Muscle of back (tissue), 11 donors: ENCODE measurements around the gene C2CD2. TPM values are rescaled to one million over a fixed set of nuclear protein-coding genes. Genes with fewer than 3 reads are reported as not detected.

Experiments
- DNase-seq, 3 donors: peaks; one replicate each; pipeline versions ENCODE4 v3.0.0 to v3.0.0-alpha.2; 2013
- polyA plus RNA-seq, 10 donors: library from polyadenylated mRNA; unstranded; fragments of 120-200 nt; gene quantifications; one replicate each; pipeline ENCODE4 v1.2.1, GENCODE V29; 2013; ENCODE audit not compliant: insufficient read length in 10 of 10

Gene C2CD2
- polyA plus RNA-seq, 10 donors, result 6.5 to 13.1 (median 10.9) TPM

DNA sequence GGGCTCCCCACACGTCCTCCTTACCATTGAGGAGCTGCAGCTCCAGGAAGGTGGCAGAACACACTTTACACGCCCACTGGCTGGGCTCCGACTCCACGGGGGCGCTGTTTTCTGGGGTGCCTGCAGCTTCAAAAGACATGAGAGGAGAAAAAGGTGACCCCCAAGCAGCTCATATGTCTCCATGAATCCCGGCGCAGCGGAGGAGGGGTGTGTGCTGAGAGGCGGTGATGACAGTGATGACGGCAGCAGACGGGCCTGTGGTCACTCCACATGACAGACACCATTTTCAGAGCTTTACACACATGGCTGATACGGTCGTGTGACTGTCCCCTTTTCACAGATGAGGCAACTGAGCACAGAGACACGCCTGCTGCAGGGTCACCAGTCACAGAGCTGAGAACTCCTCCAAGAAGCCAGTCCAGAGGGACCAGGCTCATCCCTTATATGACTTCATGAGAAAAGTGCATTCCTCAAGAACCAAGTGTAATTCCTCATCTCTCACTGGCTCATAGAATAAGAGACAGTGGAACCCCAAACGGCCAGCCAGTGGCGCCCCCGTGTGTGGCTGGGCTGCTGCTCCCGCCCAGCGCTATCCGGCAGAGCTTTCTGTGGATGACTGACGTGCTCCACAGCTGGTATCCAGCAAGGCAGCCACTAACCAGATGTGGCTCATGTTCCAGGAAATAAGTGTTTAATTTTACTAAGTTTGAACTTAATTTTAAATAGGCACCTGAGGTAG lies 106.6 kb downstream of the C2CD2 start:
- DNase-seq, result peak in 2 of 3 donors; percentile 19 to 30

DNA sequence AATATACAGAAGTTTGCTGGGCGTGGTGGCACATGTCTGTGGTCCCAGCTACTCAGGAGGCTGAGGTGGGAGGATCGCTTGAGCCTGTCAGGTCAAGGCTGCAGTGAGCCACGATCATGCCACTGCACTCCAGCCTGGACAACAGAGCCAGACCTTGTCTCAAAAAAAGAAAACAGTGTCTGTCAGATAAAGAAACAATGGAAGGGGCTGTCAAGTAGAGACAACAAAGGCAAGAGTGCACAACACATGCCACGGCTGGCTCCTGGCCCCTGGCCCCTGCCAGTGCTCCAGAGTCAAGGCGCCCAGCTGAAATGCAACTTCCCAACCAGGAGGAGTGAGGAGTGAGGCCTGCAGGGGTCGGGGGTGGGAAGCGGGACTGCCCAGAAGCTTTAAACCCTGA lies 107.3 kb downstream of the C2CD2 start:
- no peak for DNase-seq

DNA sequence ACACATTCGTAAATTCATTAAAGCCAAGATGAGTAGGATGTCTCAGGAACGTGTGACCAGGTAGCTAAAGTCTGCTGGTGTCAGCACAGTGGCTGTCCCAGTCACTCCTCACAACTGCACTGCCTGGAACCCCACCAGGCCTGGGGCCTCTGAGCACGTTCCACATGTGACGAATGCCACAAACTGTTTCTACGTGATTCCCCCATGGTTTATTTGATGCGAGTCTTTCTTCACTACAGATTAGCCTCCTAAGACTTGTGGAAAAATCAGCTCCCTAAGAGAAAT lies 107.8 kb downstream of the C2CD2 start:
- no peak for DNase-seq

DNA sequence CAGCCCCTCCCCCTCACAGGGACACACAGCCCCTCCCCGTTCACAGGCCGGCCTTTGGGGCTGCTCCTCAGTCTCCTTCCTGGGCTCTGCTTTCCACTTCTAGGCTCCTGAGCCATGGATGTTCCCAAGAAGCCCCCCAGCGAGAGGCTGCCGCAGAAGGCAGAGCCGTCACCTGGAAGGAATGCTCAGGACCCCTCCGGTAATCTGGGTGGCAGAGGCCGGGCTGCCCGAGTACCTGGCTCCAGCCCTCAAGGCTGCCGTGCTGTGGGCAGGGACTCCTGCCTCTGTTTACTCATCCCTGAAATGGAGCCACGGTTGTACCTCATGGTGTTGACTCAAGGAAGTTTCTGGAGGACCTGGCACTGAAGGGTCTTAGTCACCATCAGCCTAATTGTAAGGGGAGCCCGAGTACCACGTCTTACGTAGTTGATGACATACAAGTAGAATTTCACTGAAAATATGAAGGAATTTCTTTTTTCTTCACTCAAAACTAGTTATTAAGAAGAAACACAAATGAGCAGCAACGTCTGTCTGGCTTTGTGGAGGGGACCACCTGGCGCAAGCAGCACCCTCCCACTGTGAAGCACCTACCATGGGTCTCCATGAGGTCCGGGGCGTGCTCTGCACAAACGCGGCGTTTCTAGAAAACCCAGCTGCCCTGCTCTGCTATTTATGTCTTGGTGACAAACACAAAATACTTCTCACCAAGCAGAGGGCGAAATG lies 108.3 kb downstream of the C2CD2 start:
- DNase-seq, result no peak

DNA sequence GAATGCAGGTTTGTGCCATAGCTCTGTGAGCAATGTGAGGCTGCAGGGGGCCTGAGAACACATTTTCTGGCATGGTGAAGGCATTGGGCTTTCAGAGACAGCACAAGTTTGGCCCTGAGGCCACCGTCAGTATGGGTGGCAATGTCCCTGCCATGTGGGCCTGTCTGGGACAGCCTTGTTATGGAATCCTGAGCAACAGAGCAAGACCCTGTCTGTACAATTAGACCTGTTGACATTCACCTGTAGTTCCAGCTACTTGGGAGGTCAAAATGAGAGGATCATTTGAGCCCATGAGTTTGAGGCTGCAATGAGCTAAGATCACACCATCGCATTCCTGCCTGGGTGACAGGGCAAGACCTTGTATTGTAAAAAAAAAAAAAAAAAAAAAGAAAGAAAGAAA lies 110.2 kb downstream of the C2CD2 start:
- DNase-seq, result no peak

DNA sequence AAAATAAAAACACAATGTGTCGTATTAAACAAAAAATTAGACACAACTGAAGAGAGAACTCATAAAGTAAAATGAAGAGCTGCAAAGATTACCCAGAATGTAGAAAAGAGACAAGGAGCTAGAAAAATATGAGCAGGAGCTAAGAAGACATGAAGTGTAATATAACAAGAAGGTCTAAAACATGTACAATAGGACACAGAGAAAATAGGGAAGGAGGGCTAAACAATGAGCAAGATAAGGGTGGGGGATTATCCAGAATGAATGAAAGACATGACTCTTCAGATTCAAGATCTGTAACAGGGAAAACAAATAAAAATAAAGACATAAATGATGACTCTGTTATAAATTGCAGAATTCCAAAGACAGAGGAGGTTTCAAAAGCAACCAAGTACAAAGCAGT lies 112.9 kb downstream of the C2CD2 start:
- no peak for DNase-seq

DNA sequence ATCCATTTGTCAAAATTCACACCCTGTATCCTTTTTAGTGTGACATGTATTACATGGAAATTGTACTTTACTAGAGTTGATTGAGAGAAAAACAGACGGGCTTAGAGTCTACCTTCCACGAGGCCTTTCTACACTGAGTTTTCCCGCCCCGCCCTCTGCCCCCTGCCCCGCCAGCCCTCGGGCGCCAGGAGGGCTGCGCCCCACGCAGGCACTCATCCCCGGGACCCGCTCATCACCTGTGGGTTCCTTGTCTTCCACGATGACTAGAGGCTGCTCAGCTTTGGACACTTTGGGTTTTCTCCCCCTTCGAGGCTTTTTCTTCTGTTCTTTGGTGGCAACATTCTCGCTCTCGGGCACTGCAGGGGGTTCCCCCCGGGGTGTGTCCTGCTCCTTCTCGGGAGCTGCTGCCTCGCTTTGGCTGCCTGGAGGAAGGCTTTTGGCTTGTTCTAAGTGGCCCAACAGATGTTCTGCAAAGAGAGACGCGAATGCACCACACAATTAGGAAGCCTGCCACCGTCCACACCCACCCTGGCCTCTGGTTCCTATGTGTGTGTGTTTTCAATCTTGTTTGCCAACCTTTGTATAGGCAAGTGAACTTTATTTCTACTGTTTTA lies 114.3 kb downstream of the C2CD2 start:
- no peak for DNase-seq

DNA sequence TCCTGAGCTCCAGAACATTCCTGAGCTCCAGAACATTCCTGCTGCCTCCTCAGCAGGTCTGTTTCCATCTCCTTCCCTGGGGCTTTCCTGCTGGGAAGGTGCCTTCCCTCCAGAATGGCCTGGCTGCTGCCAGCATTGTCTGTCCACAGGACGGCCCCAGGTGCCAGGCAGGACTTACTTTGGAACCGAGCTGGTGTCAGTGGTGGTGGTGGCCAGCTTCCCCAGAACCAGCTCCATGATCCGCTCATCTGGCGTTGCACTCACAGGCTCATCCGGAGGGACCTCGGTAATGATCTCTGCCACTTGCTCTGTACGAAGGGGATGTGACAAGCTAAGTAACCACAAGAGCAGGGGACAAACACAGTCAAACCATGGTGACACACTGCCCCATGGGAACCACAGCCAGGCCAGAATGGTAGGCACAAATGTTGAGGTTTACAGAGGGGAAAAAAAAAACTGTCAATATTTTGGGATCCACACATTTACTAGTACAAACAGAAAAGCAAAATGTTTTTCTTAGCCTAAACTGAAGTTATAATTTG lies 116.0 kb downstream of the C2CD2 start:
- DNase-seq, result no peak

DNA sequence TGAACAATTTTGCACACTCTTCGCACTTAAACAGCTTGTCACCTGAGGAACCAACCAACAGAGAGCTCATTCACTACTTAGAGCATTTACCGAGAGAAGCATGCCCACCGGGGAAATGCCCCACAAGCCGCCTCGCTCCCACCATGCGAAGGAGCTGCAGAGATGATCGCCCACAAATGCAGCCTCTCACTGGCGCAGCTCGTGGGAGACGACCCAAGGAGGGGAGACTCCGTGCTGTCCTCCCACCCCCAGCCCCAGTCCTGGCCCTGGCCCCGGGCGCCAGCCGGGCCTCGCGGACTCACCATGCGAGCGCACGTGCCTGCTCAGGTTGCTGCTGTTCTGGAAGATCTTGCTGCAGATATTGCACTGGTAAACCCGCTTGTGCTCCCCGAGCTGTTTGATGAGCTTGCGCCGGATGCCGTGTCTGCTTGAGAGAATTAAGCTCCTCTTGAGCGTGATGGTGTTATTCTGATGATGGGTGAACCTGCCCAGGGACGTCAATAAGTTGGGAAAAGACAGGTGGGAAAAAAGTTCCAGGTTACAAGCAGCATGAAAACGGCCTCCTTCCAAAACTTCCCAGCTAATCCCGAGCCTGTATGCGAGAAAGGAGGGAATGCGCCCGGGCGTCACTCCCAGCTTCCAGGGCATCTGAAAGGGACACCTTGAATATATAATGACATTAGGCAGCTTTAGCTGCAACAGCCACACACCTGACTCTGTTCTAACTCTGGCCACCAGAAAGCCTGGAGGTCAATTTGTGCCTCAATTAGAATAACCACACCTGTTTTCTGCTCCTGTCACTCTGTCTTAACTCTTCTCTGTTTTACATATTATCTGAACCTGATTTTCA lies 117.4 kb downstream of the C2CD2 start:
- no peak for DNase-seq

DNA sequence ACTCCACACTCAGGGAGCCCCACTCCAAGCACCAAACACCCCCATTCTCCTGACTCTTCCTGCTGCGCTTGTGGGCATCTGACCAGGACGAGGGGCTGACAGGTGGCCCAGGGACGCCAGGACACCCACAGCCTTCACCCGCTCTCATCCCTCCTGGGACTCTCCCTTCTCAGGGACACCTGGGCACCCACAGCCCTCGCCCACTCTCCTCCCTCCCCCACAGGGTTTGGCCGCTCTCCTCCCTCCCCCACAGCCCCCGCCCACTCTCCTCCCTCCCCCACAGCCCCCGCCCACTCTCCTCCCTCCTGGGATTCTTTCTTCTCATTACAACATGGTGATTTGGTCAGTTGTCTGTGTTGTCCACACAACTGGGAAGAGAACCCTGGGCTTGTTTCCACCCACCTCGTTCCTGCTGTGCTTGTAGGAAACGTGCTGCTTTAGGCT lies 118.1 kb downstream of the C2CD2 start:
- no peak for DNase-seq

Other genes with a start within 250 kb of the C2CD2 start
- 1 to 10 TPM in 2 of 10 donors, under 1 TPM in 8; 0.15 to 3.1 (median 0.26) TPM for gene RIPK4, start 187.0 kb downstream of the C2CD2 start, polyA plus RNA-seq
- 1 to 10 TPM; 3.4 to 6.6 (median 4.2) TPM for gene PRDM15, start 74.7 kb downstream of the C2CD2 start, polyA plus RNA-seq
- 1 to 10 TPM; 4.9 to 7.6 (median 5.9) TPM for gene ZBTB21, start 56.3 kb upstream of the C2CD2 start, polyA plus RNA-seq
- under 1 TPM in 1 of 10 donors, not detected in 9; 0.04 TPM for gene UMODL1, start 117.3 kb upstream of the C2CD2 start, polyA plus RNA-seq